ENCODE data around the gene TLDC2.
A peak's percentile ranks its signal among the peaks of the same experiment; 100 is the strongest.
"Not testable (repeated sequence)": the region's sequence is repeated elsewhere in the genome, so short reads cannot be mapped to it uniquely, and the experiment has no call there.

The TLDC2 gene

GRCh38 chr20:36875702-36876472 lies at the start of gene TLDC2:
Gene TLDC2, plus strand, starts transcription at chr20:36876138. Its CDS starts 37 bp downstream, at chr20:36876175.
- no peak for DNase-seq

GRCh38 chr20:36826554-36827244 lies 49.2 kb upstream of the TLDC2 start:
- DNase-seq = no peak

DNA sequence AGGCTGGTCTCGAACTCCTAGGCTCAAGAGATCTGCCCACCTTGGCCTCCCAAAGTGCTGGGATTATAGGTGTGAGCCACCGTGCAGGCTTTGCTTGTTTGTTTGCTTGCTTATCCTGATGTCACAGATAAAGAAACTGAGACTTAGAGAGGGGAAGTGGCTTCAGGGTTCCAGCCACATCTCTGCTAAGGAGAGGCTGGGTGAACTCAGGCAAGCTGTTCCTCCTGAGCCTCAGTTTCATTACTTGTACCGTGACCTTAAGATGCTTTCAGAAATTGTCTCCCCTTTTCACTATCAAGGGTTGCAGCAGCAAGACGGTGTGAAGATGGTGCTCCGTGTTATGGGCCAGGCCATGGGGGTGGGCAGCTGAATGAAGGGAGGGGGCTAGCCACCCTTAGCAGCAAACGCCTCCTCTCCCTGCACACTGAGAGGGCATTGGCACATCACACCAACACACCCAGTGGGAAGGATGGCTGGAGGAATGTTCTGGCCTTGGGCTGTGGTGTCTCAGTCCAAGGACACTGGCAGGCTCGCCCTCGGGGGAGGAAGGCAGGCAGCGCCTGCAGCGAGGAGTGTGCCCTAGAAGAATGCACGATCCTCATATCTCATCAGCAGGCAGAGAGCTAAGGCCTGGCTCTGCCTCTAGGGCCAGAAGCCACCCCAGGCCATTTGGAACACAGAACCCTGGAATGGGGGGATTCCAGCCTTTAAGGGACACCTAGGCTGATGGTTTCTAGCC lies 48.2 kb upstream of the TLDC2 start:
- DNase-seq = no peak

GRCh38 chr20:36830791-36831691 lies 44.9 kb upstream of the TLDC2 start:
- DNase-seq = no peak

GRCh38 chr20:36832791-36833190 lies 43.1 kb upstream of the TLDC2 start:
- DNase-seq = no peak

- no peak for DNase-seq
These were observed 42.5 kb upstream of the TLDC2 start for GRCh38 chr20:36833275-36834020.

- DNase-seq = no peak
These were observed 40.9 kb upstream of the TLDC2 start for GRCh38 chr20:36835025-36835424.

DNA sequence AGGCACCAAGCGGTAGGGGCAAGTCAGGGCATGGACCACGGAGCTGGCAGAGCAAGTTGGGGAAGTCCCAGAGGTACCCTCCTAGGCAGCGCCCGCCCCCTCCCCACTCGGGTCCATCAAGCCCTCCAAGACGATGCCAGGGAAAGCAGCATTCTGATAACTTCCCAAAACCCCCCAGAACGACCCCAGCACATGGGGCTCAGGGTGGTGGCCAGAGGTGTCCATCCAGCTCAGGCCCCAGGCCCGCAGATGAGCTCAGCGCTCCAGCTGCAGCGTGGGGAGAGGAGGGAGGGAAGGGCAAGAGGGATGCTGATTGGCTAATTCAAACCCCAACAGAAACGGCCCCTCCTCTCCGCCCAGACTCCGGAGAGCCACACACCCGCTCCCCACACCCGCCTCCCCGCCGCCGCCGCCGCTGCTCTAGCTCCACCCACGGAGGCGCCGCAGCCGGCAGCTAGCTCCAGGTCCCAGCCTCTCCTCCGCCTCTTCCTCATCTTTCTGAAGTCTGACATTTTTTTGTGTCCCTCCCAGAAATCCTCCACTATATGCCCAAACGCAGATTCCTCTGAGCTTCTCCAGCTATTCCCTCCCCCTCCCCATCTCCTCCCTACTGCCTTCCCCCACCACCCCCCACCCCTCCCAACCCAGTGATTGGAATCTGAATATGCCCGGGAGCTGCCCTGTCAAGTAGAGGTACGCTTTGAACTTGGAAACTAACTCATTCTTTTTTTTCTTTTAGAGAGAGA lies 40.3 kb upstream of the TLDC2 start:
- DNase-seq = peak; percentile 77

GRCh38 chr20:36836591-36837269 lies 39.2 kb upstream of the TLDC2 start:
- peak; percentile 37 for DNase-seq

GRCh38 chr20:36838376-36838775 lies 37.6 kb upstream of the TLDC2 start:
- not testable (repeated sequence) for DNase-seq

DNA sequence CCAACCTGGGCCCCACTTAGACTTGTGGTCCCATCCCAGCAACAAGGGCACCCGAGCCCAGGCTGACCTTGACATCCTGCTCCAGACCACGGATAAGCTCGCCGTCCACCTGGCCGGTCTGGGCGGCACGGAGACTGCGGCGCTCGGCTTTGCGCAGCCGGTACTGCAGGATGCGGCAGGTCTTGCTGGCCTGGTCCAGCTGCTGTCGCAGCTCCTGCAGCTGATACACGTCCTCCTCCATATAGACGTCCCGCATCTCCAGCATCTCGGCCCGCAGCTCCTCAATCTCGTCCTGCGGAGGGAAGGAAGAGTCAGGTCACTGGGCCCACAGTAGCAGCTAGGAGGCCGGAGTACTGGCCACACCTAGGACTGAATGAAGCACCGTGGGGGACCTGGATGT lies 36.8 kb upstream of the TLDC2 start:
- no peak for DNase-seq

DNA sequence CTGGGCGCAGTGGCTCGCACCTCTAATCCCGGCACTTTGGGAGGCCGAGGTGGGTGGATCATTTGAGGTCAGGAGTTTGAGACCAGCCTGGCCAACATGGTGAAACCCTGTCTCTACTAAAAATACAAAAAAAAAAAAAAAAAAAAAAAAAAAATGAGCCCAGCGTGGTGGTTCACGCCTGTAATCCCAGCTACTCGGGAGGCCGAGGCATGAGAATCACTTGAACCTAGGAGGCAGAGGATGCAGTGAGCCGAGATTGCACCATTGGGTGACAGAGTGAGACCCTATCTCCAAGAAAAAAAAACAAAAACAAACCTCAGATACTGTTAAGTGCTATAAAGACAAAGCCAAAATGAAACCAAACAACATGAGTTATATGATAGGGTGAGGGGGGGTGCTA lies 34.9 kb upstream of the TLDC2 start:
- DNase-seq = not testable (repeated sequence)

DNA sequence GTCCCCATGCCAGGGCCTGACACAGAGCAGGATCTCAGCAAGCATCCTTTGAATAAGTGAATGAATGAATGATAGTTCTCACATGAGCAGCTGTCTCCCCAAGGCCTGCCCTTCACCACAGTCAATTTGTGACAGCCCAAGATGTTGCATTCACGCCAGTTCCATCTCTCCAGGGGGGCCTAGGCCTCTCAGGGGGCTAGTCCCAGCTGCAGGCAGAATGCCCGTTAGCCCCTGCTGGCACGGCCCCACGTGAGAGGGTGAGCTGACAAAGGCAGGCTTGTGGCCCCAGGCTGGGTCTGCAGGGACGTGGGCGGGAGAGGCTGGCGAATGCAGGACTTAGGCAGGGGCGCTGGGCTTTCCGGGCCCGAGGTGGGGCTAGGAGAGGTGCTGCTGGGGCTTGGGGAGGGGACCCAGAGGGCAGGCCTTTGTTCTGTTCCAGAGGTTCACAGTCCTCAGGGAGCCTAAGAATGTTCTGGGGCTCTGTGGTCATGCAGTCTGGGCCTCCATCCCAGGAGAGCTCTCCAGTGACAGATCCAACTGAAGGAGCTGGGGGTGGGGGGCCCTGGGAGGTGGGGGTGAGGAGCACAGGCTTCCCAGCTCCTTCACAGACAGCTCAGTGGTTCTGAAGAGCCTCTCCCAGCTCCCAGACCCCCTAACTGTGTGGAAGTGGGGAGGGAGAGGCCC lies 30.5 kb upstream of the TLDC2 start:
- DNase-seq = no peak

- no peak for DNase-seq
These were observed 28.8 kb upstream of the TLDC2 start for GRCh38 chr20:36847009-36847709.

DNA sequence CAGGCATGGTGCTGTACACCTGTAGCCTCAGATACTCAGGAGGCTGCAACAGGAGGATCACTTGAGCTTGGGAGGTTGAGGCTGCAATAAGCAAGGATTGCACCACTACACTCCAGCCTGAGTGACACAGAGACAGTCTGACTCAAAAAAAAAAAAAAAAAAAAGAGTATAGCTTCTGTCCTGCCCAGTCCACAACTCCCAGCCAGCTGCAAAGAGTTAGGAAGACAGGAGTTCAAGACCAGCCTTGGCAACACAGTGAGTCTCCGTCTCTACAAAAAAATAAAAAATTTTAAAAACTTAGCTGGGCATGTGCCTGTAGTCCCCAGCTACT lies 28.3 kb upstream of the TLDC2 start:
- no peak for DNase-seq

DNA sequence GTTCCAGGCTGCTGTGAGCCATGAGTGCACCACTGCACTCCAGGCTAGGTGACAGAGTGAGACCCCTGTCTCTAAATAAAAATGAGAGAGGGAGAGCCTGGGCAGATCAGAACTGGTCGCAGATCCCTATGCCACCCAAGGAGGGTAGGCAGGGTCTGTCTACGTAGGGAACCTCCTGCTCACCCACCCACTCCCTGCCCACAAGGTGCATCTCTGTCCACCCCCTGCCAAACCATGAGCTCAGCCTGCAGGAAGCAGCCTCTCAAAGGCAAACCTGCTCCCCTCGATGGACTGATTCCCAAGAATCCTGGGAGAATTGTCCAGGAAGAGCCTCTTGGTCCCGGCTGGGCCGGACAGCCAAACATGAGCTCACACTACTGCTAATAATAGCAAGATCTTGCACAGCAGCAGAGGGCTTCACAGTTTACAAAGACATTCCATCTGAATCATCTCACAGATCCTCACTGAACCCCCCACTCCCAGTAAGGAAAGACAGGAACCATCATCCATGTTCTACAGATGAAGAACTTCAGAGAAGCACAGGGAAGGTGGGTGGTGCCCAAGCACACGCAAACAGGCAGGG lies 27.8 kb upstream of the TLDC2 start:
- no peak for DNase-seq

GRCh38 chr20:36848677-36849076 lies 27.3 kb upstream of the TLDC2 start:
- no peak for DNase-seq

DNA sequence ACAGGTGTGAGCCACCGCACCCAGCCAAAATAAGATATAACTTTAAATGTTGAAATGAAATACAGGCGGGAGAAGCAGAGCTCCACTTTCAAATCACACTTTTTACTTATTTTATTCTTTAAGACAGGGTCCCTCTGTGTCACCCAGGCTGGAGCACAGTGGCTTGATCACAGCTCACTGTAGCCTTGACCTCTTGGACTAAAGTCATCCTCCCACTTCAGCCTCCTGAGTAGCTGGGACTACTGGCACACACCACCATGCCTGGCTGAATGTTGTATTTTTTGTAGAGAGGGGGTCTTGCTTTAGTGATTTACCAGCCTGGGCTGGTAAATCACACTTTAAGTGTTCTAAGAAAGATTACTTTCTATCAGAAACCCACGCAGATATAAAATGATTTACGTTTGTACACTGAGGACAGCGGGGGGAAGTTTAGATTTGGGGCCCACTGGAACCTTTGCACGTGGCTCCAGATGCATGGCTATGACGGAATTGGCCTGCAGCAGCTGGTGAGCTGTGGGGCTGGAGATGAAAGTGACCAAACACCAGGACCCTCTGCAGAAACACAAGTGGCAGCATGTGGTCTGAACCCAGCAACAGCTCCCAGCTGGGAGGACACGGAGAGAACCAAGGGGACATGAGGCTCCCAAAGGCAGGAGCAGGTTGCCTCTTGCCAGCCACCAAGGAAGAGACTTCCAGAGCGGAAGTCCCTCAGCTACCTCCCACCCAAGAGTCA lies 26.4 kb upstream of the TLDC2 start:
- DNase-seq = no peak
